SK-N-SH treated with all-trans-retinoic acid at 6 μM for 48 hours (cell line): Measurements from ENCODE around the gene GPC3.

Experiments
- ARNTL ChIP-seq: fragments of 450-650 bp; formaldehyde crosslinking; IDR thresholded peaks from 2 replicates; pipeline ENCODE4 v1.5.0; 2020; ENCODE audit warnings: low read depth, mild to moderate bottlenecking, moderate library complexity, borderline replicate concordance
- CSDC2 ChIP-seq: fragments of 250-450 bp; sonication (Bioruptor Pico); IDR thresholded peaks from 2 replicates; pipeline ENCODE4 v1.5.0; 2020; ENCODE audit warnings: mild to moderate bottlenecking, moderate library complexity
- ESRRG ChIP-seq: fragments of 250-450 bp; sonication (Bioruptor Pico); IDR thresholded peaks from 2 replicates; pipeline ENCODE4 v1.6.1; 2021; ENCODE audit warnings: mild to moderate bottlenecking
- OSR1 ChIP-seq: fragments of 250-450 bp; sonication (Bioruptor Pico); IDR thresholded peaks from 2 replicates; pipeline ENCODE4 v1.8.0; 2022; ENCODE audit warnings: moderate library complexity, mild to moderate bottlenecking, inconsistent platforms
- POU6F1 ChIP-seq: fragments of 250-450 bp; sonication (Bioruptor Pico); IDR thresholded peaks from 2 replicates; pipeline ENCODE4 v1.8.0; 2021; ENCODE audit warnings: low read depth, mild to moderate bottlenecking, moderate library complexity, borderline replicate concordance
- TOX ChIP-seq: fragments of 250-450 bp; sonication (Bioruptor Pico); IDR thresholded peaks from 2 replicates; pipeline ENCODE4 v1.8.0; 2021; ENCODE audit warnings: mild to moderate bottlenecking, moderate library complexity, borderline replicate concordance
- ZC3H10 ChIP-seq: fragments of 250-450 bp; sonication (Bioruptor Pico); IDR thresholded peaks from 2 replicates; pipeline ENCODE4 v1.5.1; 2021; ENCODE audit warnings: mild to moderate bottlenecking, moderate library complexity
- ZFP3 ChIP-seq: fragments of 250-450 bp; sonication (Bioruptor Pico); IDR thresholded peaks from 2 replicates; pipeline ENCODE4 v1.5.0; 2020; ENCODE audit warnings: mild to moderate bottlenecking, moderate library complexity
- ZFP30 ChIP-seq: fragments of 450-650 bp; formaldehyde crosslinking; IDR thresholded peaks from 2 replicates; pipeline ENCODE4 v1.5.0; 2022; ENCODE audit warnings: mild to moderate bottlenecking, moderate library complexity
- ZNF70 ChIP-seq: fragments of 450-650 bp; formaldehyde crosslinking; IDR thresholded peaks from 2 replicates; pipeline ENCODE4 v1.5.0; 2020; ENCODE audit warnings: mild to moderate bottlenecking, moderate library complexity

- TF ChIP-seq ZFP30 (CRISPR knock-in tag): no peak
- no peak for TF ChIP-seq ARNTL (CRISPR knock-in tag)
- TF ChIP-seq ZC3H10: no peak
- no peak for TF ChIP-seq ZNF70
- TF ChIP-seq TOX (CRISPR knock-in tag): no peak
- TF ChIP-seq CSDC2 (CRISPR knock-in tag): no peak
- no peak for TF ChIP-seq POU6F1 (CRISPR knock-in tag)
- TF ChIP-seq ESRRG (CRISPR knock-in tag): no peak
- no peak for TF ChIP-seq ZFP3 (CRISPR knock-in tag)
- no peak for TF ChIP-seq OSR1 (CRISPR knock-in tag)
Observed at GRCh38 chrX:133654811-133655210, 330.6 kb downstream of the GPC3 start.
